Fibroblast of mammary gland (primary cell): ENCODE results near the gene ARHGAP6.

Experiments used
- DNase-seq: peaks from one replicate; pipeline ENCODE4 v3.0.0-alpha.2; 2010; ENCODE audit warnings: low read depth
- H3K4me3 ChIP-seq: 2 replicates; pipeline ENCODE4 v1.5.1; 2011; ENCODE audit warnings: low read depth, mild to moderate bottlenecking, low read length, moderate library complexity; ENCODE audit not compliant: control insufficient read depth
- TF ChIP-seq, protein P1 (sequence below): conservative IDR thresholded peaks from 2 replicates; pipeline ENCODE4 v1.5.1; 2011; ENCODE audit warnings: low read depth, low read length, inconsistent platforms; ENCODE audit not compliant: control insufficient read depth, insufficient read depth

The ARHGAP6 gene

DNA sequence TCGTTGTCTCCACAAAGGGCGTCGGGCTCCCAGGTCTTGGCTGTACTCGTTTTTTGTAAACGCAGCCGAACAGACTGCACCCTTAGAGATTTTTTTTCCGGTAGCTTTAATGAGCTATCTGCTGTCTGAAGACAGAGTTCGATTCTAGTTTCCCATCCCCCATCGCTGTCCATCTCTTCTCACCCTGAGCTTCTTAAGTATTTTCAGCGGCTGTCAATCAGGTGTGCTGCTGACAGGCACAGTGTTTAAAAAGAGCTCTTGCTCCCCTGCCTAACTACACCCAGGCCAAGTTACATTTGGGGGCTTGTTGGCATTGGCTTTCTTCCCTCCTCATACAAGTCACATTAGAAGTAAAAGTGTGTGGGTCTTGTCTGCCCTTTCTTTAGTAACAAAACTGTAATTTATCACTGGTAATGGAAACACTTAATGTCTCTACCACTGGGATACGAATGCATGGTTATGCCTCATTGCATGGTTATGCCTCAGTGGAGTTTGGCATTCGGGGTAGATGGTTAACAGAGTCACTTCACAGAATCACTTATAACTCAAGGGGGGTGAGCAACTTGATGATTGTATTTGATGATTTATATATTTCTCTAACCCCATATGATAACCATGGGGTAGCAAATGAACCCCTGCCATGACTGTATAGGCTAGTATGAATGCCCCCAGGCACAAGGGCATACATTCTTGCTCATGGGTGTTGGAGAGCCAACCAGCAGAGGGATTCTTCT is 1.4 kb upstream of the ARHGAP6 start:
- DNase-seq: no peak
- H3K4me3 ChIP-seq: no peak overlapping the region
- TF ChIP-seq, protein P1, sequence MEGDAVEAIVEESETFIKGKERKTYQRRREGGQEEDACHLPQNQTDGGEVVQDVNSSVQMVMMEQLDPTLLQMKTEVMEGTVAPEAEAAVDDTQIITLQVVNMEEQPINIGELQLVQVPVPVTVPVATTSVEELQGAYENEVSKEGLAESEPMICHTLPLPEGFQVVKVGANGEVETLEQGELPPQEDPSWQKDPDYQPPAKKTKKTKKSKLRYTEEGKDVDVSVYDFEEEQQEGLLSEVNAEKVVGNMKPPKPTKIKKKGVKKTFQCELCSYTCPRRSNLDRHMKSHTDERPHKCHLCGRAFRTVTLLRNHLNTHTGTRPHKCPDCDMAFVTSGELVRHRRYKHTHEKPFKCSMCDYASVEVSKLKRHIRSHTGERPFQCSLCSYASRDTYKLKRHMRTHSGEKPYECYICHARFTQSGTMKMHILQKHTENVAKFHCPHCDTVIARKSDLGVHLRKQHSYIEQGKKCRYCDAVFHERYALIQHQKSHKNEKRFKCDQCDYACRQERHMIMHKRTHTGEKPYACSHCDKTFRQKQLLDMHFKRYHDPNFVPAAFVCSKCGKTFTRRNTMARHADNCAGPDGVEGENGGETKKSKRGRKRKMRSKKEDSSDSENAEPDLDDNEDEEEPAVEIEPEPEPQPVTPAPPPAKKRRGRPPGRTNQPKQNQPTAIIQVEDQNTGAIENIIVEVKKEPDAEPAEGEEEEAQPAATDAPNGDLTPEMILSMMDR: no peak

DNA sequence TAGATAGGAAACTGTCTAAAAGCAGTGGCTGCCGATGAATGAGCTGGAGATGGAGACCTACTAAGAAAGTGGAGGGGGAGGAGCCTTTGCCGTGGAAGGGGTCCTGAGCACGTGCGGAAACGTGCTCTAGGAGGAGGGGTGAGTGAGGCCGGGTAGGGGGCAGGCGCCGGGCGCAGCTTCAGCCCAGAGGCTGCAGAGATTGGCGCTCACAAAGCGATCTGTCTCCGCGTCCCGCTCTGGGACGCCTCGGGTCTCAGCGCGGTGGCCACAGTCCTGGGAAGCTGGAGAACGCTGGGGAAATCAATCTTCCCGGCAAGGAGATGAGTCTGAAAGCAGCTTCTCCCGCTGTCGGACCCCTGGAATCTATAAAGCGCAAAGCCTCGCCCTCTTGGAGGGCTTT is 444 bp upstream of the ARHGAP6 start:
- TF ChIP-seq, protein P1: no peak
- no peak for DNase-seq
- H3K4me3 ChIP-seq: peak overlapping the region; percentile 60

DNA sequence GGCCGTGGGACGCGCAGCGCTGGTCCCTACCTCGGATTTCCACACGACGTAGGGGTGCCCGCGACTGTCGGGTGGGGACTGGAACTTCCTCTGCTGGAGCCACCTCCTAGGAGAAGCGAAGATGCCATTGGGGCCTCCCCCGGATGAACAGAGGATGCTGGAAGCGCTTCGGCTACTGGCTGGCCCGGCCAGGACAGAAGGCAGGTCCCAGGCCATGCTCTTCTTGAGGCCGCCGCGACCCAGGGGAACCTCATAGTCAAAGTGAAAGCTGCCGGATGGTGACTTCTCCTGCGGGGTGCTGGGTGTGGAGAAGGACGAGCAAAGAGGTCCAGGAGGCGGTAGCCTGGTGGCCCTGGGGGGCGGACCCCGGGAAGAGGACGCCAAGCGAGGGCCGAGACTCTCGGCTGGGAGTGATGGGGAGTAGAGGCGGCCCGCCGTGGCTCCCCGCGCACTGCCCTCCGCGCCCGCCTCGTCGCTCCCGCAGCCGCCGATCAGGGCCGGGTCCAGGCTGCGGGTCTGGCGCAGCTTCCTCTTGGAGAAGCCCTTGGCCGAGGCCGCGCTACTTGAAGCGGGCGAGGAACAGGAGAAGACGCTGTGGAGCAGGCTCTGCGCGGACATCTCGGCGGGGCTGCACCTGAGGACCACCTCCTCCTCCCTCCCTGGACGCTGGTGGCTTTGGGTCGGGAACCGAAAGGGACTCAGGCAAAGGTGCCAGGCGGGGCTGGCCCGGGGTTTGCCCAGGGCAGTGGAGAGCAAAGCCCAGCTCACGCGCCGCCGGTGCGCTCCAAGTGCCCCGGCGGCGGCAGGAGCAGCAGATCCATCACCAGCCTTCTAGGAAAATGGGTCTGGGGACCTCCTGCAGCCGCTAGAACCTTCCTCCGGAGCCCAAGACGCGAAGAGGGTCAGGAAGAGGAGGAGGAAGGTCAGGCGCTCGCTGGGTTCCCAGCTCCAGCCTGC is 1.2 kb downstream of the ARHGAP6 start:
- TF ChIP-seq, protein P1: no peak
- peak overlapping the region; percentile 60 for H3K4me3 ChIP-seq
- no peak for DNase-seq

DNA sequence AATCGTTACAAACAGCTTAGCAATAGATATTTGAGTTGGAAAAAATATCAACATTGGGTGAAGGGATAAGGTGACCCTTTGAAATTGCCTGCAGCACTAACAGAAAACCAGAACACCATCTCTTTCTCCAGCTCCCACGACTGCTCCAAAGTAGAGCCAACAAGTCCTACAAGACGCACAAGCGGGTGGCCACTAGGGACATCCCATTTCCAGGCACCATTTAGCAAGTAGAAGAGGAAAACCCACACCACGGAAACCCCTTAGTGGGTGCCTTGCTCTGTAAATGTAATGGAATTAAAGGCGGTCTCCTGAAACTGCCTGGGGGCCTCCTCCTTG is 1.9 kb downstream of the ARHGAP6 start:
- peak overlapping the region; percentile 60 for H3K4me3 ChIP-seq

DNA sequence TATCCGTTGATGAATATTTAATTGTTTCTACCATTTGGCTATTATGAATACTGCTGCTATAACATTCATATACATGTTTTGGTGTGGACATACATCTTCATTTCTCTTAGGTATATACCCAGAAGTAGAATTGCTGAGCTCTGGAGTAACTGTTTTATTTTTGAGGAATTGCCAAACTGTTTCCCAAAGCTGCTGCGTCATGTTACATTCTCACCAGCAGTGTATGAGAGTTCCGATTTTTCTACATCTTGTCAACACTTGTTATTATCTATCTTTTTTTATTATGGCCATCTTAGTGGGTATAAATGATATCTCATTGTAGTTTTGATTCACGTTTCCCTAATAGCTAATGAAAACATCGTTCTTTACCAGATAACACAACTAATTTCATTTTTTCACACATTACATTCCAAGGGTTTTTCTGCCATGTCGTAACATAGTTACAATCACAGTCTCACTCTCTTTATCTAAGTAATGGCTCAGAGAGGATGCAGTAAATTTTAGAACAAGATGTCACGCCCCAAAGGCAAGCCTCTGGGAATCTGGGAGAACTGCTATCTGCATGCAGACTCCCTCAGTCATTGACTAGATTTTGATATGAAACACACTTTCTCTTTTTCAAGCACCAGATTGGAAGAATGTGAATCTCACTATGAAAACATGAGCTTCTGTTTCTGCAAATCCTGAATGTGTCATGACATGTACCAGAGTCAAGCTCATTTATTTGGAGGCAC is 10.3 kb downstream of the ARHGAP6 start:
- TF ChIP-seq, protein P1: no peak
- no peak for DNase-seq
- no peak overlapping the region for H3K4me3 ChIP-seq

More for the DNA sequence above, 1.9 kb downstream of the ARHGAP6 start:
- TF ChIP-seq, protein P1: no peak
- no peak for DNase-seq

DNA sequence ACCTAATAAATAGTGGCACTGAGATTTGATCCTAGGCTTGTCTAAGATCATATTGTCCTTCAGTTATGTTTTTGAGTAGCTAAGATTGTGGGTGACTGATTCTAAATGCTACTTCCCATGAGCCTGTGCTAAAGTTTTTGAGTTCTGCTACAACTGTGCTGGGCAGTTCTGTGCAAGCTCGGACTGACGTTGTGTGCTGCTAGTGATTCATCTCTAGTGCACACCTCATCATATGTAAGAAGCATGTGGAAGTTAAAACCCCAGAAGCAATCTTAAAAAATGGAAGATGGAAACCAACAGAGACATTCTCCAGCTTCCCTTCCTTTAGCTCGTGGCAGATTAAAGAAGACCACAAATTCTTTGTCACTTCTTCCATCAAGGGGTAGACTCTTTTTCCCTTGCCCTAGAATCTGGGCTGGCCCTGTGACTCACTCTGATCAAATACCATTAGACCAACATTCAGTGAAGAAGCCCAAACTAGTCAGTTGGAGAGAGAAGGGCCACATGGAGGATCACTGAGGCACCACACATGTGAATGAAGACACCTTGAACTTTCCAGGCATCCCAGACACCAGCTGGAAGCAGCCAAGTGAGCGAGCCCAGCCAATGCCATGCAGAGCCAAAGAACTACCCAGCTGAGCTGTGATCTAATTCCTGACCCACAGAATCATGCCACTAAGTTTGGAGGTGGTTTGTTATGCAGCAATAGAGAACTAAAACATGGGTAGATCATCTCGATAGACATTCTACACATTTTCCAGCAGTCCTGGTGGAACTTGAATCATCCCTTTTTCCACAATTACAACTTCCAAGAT is 16.8 kb downstream of the ARHGAP6 start:
- H3K4me3 ChIP-seq: no peak overlapping the region
- TF ChIP-seq, protein P1: no peak
- DNase-seq: peak; percentile 40
